T47D (cell line): ENCODE results near the gene IWS1.
"Not testable (repeated sequence)": the region's sequence is repeated elsewhere in the genome, so short reads cannot be mapped to it uniquely, and the experiment has no call there.

ENCODE experiments used
- DNase-seq, 2 experiments: peaks; one replicate each; pipeline versions ENCODE4 v3.0.0 to v3.0.0-alpha.2; 2011 to 2012; ENCODE audit warnings: low read depth in 1 of 2, low spot score in 1 of 2
- JUND ChIP-seq: IDR thresholded peaks from 2 replicates; pipeline ENCODE4 v1.6.1; 2012; ENCODE audit warnings: low read depth
- in situ Hi-C: cut with HindIII; loops from 2 replicates; pipeline ENCODE4 v1.10.0; 2016; ENCODE audit warnings: low sequenced_read_pairs, low pct_unique_long_range_greater_than_20kb

The IWS1 gene

DNA sequence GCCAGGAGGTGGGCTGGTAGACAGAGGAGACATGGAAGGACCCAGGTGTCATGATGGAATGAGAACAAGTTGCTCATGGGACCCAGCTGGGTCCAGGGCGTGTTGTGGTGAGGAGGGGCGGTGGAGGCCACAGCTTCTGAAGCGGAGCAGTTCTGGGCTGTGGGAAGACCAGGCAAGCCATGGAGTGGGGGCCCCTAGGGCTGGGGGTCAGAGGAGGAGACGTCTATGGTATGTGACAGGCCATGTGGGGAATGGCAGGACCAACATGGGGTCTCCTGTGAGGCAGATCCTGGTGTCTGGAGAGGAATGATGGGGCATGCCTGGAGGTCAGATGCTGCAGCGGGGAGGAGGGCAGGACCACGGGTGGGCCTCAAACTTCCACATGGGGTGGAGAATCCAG lies 26.0 kb upstream of the IWS1 start:
- in situ Hi-C loops: no loop called here
- no peak for DNase-seq

DNA sequence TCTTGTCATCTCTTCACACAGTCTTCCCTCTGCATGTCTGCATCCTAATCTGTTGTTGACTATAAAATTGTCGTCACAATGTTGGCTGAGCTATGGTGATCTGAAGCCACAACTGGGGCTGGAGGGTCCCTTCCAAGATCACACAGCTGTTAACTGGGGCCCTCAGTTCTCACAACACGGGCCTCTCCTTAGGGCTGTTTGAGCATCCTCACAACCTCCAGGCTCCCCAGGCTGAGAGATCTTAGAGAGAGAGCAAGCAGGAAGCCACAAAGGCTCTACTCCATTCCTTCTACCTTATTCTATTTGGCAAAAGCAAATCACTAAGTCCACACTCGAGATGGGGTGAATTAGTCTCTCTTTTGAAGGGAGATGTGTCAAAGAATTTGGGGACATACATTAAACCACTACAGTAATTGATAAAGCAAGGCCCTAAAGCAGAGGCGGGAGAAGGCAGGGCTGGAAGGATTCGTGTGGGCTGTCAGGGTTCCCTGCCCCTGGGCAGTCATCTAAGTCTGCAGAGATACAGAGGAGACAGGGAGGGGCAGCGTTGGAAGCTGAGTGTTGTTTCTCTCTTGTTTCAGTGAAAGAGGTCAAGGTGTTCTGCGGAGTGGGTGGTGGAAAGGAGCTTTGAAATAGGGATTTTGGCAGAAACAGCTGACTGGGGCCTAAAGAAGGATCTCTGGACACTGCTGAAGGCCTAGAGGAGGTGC lies 25.1 kb upstream of the IWS1 start:
- TF ChIP-seq JUND: no peak
- in situ Hi-C loops: no loop called here
- DNase-seq: no peak

More for the DNA sequence above, 26.0 kb upstream of the IWS1 start:
- no peak for TF ChIP-seq JUND

DNA sequence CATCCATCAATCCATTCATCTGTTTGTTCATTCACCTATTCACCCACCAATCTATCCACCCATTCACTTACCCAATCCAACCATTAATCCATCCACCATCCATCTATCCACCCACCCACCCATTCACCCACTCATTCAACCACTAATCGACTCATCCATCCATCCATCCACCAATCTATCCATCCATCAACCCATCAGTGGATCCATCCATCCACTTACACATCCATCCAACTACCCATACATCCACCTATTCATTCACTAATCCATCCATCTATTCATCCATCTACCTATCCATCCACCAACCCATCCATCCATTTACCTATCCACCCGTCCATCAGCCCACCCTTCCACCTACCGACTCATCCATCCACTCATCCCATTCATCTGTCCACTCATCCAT lies 20.5 kb upstream of the IWS1 start:
- in situ Hi-C loops: no loop called here

DNA sequence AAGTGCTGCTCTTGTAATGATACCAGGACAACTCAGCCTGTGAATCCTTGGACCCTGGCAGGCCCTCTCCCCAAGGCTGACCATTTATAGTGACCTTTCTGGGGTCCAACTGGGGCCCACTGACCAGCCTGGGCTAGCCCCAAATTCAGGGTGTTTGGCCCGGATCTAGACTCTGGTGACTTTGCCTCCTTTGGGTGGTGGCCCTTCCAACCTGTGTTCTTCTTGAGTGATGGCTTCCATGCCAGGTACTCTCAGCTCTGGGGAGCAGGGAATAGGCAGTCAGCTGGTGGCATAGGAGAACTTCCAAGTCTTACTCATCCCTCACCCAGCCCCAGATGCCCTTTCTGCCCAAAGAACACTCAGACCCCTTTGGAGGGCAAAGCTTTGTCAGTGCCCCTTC lies 19.5 kb upstream of the IWS1 start:
- in situ Hi-C loops: no loop called here
- TF ChIP-seq JUND: no peak
- no peak for DNase-seq

More for the DNA sequence above, 20.5 kb upstream of the IWS1 start:
- TF ChIP-seq JUND: no peak
- no peak for DNase-seq

DNA sequence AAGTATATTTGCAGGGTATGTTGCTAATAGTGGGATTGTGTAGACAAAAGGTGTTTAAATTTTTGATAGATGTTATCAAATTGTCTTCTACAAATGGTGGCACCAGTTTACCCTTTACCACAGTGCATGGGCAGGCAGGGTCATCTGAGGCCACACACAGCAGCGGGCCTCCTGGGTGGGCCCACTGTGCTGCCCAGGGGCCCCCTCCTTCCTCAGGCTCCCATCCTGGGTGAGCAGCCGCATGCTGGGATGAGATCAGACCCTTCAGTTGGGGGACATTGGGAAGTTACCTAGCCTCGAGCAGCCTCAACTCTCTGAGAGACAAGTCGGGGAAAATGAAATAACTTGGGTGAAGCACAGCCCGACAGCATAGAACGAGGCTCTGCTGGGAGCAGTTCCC lies 18.9 kb upstream of the IWS1 start:
- no peak for TF ChIP-seq JUND
- DNase-seq: no peak
- in situ Hi-C loops: no loop called here

DNA sequence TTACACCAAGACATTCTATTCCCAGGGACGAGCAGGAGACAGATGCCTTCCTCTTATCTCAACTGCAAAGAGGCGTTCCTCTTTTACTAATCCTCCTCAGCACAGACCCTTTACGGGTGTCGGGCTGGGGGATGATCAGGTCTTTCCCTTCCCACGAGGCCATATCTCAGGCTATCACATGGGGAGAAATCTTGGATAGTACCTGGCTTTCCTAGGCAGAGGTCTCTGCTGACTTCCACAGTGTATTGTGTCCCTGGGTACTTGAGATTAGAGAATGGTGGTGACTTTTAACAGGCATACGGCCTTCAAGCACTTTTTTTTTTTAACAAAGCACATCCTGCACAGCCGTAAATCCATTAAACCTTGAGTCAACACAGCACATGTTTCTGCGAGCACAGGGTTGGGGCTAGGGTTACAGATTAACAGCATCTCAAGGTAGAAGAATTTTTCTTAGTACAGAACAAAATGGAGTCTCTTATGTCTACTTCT lies 16.8 kb upstream of the IWS1 start:
- in situ Hi-C loops: not testable (repeated sequence)

DNA sequence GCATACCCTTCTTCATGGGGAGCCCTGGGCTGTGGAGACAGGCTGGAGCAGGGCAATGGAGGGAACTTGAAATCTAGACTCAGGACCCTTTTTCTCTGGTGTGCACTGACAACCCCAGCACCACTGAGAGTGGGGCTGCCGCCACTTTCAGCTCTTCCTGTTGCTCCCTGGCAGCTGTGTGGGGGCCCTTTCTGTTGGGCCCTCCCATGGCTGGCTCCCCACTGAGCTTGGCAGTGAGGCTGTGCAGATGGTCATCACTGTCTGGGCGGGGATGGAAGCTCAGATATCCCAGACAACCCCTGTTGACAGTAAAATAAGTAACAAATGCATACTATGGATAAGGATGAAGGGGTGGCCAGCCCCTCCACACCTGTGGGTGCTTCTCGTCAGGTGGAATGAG lies 15.9 kb upstream of the IWS1 start:
- TF ChIP-seq JUND: no peak
- no peak for DNase-seq
- in situ Hi-C loops: no loop called here

More for the DNA sequence above, 16.8 kb upstream of the IWS1 start:
- not testable (repeated sequence) for DNase-seq

DNA sequence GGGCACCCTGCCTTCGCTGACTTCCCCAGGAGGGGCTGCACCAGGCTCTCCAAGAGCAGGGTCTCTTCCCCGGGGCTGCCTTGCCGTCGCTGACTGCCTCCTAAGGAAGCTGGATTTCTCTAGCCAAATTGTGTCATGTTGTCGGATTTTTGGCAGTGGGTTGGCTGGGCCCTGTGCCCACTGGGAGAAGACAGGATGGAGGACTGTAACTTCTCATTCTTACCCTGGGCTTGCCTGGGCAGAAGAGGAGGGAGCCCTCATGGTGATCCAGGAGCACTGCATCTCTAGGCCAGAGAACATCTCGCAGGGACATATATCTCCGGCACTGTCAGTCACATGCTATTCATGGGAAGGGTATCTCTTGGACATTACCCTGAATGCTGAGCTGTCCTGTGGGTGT lies 15.5 kb upstream of the IWS1 start:
- no peak for DNase-seq
- in situ Hi-C loops: no loop called here
- TF ChIP-seq JUND: no peak

DNA sequence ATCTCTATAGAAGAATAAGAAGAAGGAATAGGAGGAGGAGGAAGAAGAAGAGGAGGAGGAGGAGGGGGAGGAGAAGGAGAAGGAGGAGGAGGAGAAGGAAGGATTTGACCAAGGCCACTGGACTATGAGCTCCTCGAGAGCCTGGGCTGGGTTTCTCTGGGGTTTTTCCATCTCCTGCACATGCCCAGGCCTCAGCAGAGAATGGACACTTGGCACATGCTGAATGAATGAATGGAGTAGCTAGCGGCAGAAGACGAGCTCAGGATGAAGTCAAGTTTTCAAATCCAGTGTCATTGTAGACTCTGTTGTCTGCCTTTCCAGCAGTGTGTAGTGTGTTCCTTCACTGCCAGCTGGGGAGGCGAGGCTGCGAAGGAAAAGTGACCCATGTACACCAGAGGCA lies 11.4 kb upstream of the IWS1 start:
- DNase-seq: no peak
- in situ Hi-C loops: no loop called here
- TF ChIP-seq JUND: no peak

DNA sequence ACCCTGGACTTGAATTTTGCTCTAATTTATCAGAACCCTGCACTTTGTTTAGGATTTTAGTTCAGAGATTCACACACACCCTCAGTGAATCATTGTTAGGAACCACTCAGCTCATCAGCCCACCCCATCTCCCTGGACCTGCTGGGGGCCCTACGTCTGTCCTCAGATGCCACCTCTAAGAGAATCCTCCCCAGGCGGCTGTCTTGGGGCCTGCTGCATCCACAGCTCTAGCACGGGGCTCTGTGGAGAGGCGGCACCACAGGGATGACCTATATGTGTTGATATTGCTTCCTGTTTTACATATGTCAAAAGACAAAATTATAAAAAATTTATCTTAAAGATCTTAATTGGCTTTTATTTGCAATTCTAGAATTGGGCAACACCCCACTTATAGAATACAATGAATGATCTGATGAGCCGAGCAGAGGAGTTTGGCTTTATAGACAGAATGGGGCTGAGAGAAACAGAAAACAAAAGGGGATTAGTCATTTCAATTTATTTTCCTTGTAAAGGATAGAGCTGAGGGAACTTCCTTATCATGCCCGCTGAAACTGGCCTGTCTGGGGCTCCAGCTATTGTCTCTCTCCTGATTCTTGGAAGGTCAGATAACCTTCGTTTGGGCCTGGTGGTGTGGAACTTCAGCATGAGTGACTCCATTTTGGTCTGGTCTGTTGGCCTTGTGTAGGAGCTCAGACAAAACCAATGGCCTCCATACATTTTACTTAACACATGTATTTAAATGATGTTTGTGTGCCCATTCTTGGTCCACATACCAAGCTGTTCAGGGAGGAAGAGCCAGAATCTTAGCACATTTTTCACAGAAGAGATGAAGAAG lies 10.6 kb upstream of the IWS1 start:
- no peak for TF ChIP-seq JUND
- DNase-seq: no peak
- in situ Hi-C loops: no loop called here

DNA sequence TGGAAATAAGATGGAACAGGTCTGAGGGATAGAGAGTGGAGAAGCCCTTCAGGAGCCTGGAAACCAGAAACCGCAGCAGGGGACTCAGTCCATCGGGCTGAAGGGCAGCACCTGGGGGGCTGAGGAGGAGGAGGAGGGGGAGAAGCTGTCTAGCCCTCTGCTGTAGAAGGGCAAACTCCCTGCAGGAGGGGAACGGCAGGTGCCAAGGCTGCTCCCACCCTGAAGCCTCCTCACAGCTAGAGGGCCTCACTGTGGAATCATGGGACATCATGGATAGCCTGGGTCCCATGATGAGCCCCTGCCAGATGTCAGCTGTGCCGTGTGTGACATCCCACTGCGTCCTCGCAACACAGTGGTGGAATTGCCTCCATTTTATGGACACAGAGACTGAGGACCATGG lies 9.6 kb upstream of the IWS1 start:
- no peak for TF ChIP-seq JUND
- in situ Hi-C loops: no loop called here
- no peak for DNase-seq

DNA sequence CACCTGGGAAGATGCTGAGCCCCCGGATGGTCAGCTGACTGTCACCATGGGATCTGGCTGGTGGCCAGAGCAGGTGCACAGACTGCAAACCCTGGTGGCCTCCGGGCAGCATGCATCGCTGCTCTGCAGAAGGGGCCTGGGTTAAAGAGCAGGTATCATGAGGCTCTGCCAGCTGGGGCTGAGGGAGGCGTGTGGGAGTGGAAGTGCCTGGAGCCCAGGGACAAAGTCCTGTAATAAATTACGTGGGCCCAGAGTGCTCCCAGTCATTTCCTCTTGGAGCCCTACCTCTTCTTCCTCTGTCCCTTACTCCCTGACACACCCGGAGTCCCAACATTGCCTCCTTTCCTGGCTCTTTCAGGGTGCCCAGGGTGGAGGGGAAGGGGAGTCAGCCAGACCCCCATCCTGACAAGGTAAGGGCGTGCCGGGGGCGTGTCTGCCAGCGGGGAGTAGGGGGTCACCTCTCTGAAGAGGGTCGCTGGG lies 9.2 kb upstream of the IWS1 start, which contains the start of gene MYO7B:
Gene MYO7B (plus strand): TSS at position 262 of the 480 bp plus-strand sequence. CDS start 24,040 bp downstream, outside the sequence.
- in situ Hi-C loops: no loop called here
- DNase-seq: no peak
- TF ChIP-seq JUND: no peak

DNA sequence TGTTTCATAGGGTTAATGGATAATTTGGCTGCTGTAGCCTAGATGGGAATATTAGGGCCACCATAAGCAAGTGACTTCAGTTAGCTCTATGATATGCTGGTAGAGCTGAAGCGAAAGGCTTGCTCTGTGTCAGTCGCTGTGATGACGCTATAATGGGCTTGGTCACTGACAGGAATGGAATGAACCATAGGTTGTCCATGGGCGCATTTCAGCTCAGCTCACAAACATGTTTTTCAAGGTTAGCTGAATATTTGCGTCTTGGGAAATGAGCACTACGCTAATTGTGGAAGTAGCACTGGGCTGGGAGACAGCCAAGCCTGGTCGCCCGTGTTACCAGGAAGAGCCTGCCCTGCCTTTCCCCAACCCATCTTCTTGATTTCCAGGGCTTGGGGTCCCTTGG lies 6.0 kb upstream of the IWS1 start:
- in situ Hi-C loops: no loop called here
- TF ChIP-seq JUND: no peak
- DNase-seq: no peak
